ENCODE measurements around the gene MFGE8. TPM values are rescaled to one million over a fixed set of nuclear protein-coding genes. Genes with fewer than 3 reads are reported as not detected.
A peak's percentile ranks its signal among the peaks of the same experiment; 100 is the strongest.

The MFGE8 gene
- 1.1 and 4.1 TPM in 2 replicates for polyA plus RNA-seq
- 0.97 and 1.7 TPM in 2 replicates for polyA minus RNA-seq

GRCh38 chr15:88913017-88913849, at the start of gene MFGE8:
Gene MFGE8, minus strand, starts transcription at chr15:88913379. Its CDS starts 60 bp downstream, at chr15:88913319.
- Histone ChIP-seq H3K9ac (ENCODE audit: low read length) (peak within 1 kb of the TSS; percentile 29), H4K20me1 (ENCODE audit: insufficient read depth) (no peaks in the 10 kb centered on the region), H3K27me3 (ENCODE audit: insufficient read depth, low read depth, low read length) (peaks cover 15% of the 10 kb centered on the region), H3K36me3 (ENCODE audit: insufficient read depth, low read length) (no peaks in the 10 kb centered on the region), H3K9me3 (ENCODE audit: low read length) (no peaks in the 10 kb centered on the region), H3K79me2 (replicated peaks; ENCODE audit: insufficient read depth, low read length) (no peaks in the 10 kb centered on the region), H3K27ac (ENCODE audit: low read length) (no peak within 1 kb of the TSS), H3K4me3 (ENCODE audit: low read length) (peak within 1 kb of the TSS; percentile 73), H2AFZ (ENCODE audit: low read depth, low read length) (no peak within 1 kb of the TSS), H3F3A (ENCODE audit: insufficient read depth, low read length, poor library complexity, severe bottlenecking) (no peaks in the 10 kb centered on the region), H3K4me2 (ENCODE audit: low read length) (peak within 1 kb of the TSS; percentile 78), H3K9me2 (ENCODE audit: insufficient read depth, low read length) (no peaks in the 10 kb centered on the region)
- TF ChIP-seq CTCF (IDR thresholded peaks at IDR 0.05; ENCODE audit: poor library complexity, severe bottlenecking) (peak; percentile 42), MXI1 (conservative IDR thresholded peaks at IDR 0.05; ENCODE audit: poor library complexity, severe bottlenecking) (peak; percentile 26), SMC3 (conservative IDR thresholded peaks at IDR 0.05; ENCODE audit: poor library complexity) (no peak), POLR2AphosphoS5 (IDR thresholded peaks at IDR 0.05) (no peak), EZH2 (IDR thresholded peaks at IDR 0.05; ENCODE audit: borderline replicate concordance, insufficient read depth, low read length, poor library complexity, severe bottlenecking) (no peak), REST (IDR thresholded peaks at IDR 0.05; ENCODE audit: borderline replicate concordance) (no peak), TAF1 (IDR thresholded peaks at IDR 0.05; ENCODE audit: low read depth) (no peak), EP300 (conservative IDR thresholded peaks at IDR 0.05; ENCODE audit: poor library complexity, severe bottlenecking) (no peak)

- Histone ChIP-seq H3K27me3 (ENCODE audit: insufficient read depth, low read depth, low read length) (no peaks in the 10 kb centered on the region), H3K9ac (ENCODE audit: low read length) (no peak overlapping the region)
- TF ChIP-seq RAD21 (conservative IDR thresholded peaks at IDR 0.05) (no peak), SMC3 (conservative IDR thresholded peaks at IDR 0.05; ENCODE audit: poor library complexity) (no peak), CTCF (IDR thresholded peaks at IDR 0.05; ENCODE audit: poor library complexity, severe bottlenecking) (no peak), MXI1 (conservative IDR thresholded peaks at IDR 0.05; ENCODE audit: poor library complexity, severe bottlenecking) (no peak), TAF1 (IDR thresholded peaks at IDR 0.05; ENCODE audit: low read depth) (no peak), REST (IDR thresholded peaks at IDR 0.05; ENCODE audit: borderline replicate concordance) (no peak), EP300 (conservative IDR thresholded peaks at IDR 0.05; ENCODE audit: poor library complexity, severe bottlenecking) (no peak), EZH2 (IDR thresholded peaks at IDR 0.05; ENCODE audit: borderline replicate concordance, insufficient read depth, low read length, poor library complexity, severe bottlenecking) (no peak), POLR2AphosphoS5 (IDR thresholded peaks at IDR 0.05) (no peak)
Measured at GRCh38 chr15:88959445-88959844, 46.3 kb upstream of the MFGE8 start.

More at GRCh38 chr15:88959445-88959844, 46.3 kb upstream of the MFGE8 start:
- Histone ChIP-seq H2AFZ (ENCODE audit: low read depth, low read length) (no peak overlapping the region), H3K79me2 (replicated peaks; ENCODE audit: insufficient read depth, low read length) (no peaks in the 10 kb centered on the region), H3K9me3 (ENCODE audit: low read length) (no peaks in the 10 kb centered on the region), H3K4me3 (ENCODE audit: low read length) (no peak overlapping the region), H4K20me1 (ENCODE audit: insufficient read depth) (no peaks in the 10 kb centered on the region), H3K36me3 (ENCODE audit: insufficient read depth, low read length) (no peaks in the 10 kb centered on the region), H3K27ac (ENCODE audit: low read length) (no peak overlapping the region), H3F3A (ENCODE audit: insufficient read depth, low read length, poor library complexity, severe bottlenecking) (no peaks in the 10 kb centered on the region), H3K4me2 (ENCODE audit: low read length) (no peak overlapping the region), H3K9me2 (ENCODE audit: insufficient read depth, low read length) (no peaks in the 10 kb centered on the region)
